GM12891 (cell line): Measurements from ENCODE around the gene BCL2.

ENCODE experiments used
- POLR2A ChIP-seq: IDR thresholded peaks from 2 replicates; pipeline ENCODE4 v1.6.1; 2011; ENCODE audit warnings: low read depth, low read length, control low read depth
- POLR2AphosphoS5 ChIP-seq: IDR thresholded peaks from 2 replicates; pipeline ENCODE4 v1.6.1; 2011; ENCODE audit warnings: low read depth, low read length, control low read depth
- POU2F2 ChIP-seq: IDR thresholded peaks from 2 replicates; pipeline ENCODE4 v1.6.1; 2011; ENCODE audit warnings: low read depth, mild to moderate bottlenecking, control low read depth, low read length, moderate library complexity
- SPI1 ChIP-seq: IDR thresholded peaks from 2 replicates; pipeline ENCODE4 v1.6.1; 2011; ENCODE audit warnings: low read depth, low read length, control low read depth
- TAF1 ChIP-seq: IDR thresholded peaks from 2 replicates; pipeline ENCODE4 v1.6.1; 2011; ENCODE audit warnings: low read depth, low read length, control low read depth

- TF ChIP-seq TAF1 (no peak), SPI1 (no peak), POLR2A (no peak), POU2F2 (no peak), POLR2AphosphoS5 (no peak)
These were observed 633 bp downstream of the BCL2 start for GRCh38 chr18:63318889-63319382.
